B cell (primary cell): ENCODE measurements around the gene FURIN. TPM values are rescaled to one million over a fixed set of nuclear protein-coding genes. Genes with fewer than 3 reads are reported as not detected.
A peak's percentile ranks its signal among the peaks of the same experiment; 100 is the strongest.

ENCODE experiments used
- ATAC-seq: fragments of 200-7000 bp; cut with Tn5 transposase; one replicate; pipeline ENCODE4 v1.10.0; 2021; ENCODE audit warnings: low read depth, mild to moderate bottlenecking, moderate number of reproducible peaks, moderate library complexity
- CTCF ChIA-PET: fragments of 350-600 bp; sonication (Branson Sonifier 250); formaldehyde crosslinking; loops from one replicate; lab custom pipeline; 2021; ENCODE audit warnings: antibody characterized with exemption, inconsistent platforms; lab: Charles Lee
- POLR2A ChIA-PET: fragments of 350-600 bp; sonication (Branson Sonifier 250); formaldehyde crosslinking; loops from one replicate; lab custom pipeline; 2021; ENCODE audit warnings: antibody characterized with exemption; lab: Charles Lee
- DNase-seq: peaks from one replicate; pipeline ENCODE4 v3.0.0; 2013
- H2AFZ ChIP-seq: 2 replicates; pipeline ENCODE4 v1.6.1; 2012; ENCODE audit warnings: mild to moderate bottlenecking, low read depth, low read length; ENCODE audit not compliant: insufficient read depth, poor library complexity, severe bottlenecking
- H3K27ac ChIP-seq, 2 donors: 1 replicate in 1 of 2; 2 replicates in 1 of 2; pipeline ENCODE4 v1.5.1; 2012 to 2013; ENCODE audit warnings: low read length in 2 of 2, mild to moderate bottlenecking in 2 of 2, moderate library complexity in 1 of 2
- H3K27me3 ChIP-seq, 4 experiments: fragments of 200-600 bp in 1 of 4; sonication (generic) in 1 of 4; replicated peaks in 1 of 4; 1 replicate in 2 of 4; 2 replicates in 2 of 4; pipeline versions ENCODE4 v1.6.1 to v1.7.0; 2013 to 2016; ENCODE audit warnings: low read length in 3 of 4, mild to moderate bottlenecking in 2 of 4, mixed read lengths in 1 of 4, moderate library complexity in 1 of 4; ENCODE audit not compliant: insufficient read depth in 4 of 4, control insufficient read depth in 3 of 4; ENCODE audit errors: control extremely low read depth in 1 of 4
- H3K36me3 ChIP-seq, 2 experiments: replicated peaks in 1 of 2; 1 replicate in 1 of 2; 2 replicates in 1 of 2; pipeline versions ENCODE4 v1.6.1 to v1.7.1; 2013; ENCODE audit warnings: low read length in 1 of 2; ENCODE audit not compliant: insufficient read depth in 2 of 2, control insufficient read depth in 1 of 2; ENCODE audit errors: control extremely low read depth in 1 of 2, extremely low read depth in 1 of 2
- H3K4me1 ChIP-seq, 2 donors: fragments of 200-600 bp in 1 of 2; sonication (generic) in 1 of 2; 1 replicate in 1 of 2; 2 replicates in 1 of 2; pipeline versions ENCODE4 v1.5.1 to v1.6.1; 2013 to 2017; ENCODE audit warnings: low read length in 2 of 2; ENCODE audit not compliant: control insufficient read depth in 2 of 2, insufficient read depth in 2 of 2
- H3K4me2 ChIP-seq: replicated peaks from 2 replicates; pipeline ENCODE3; 2012; ENCODE audit warnings: mild to moderate bottlenecking, low read depth, low read length; ENCODE audit not compliant: poor library complexity, severe bottlenecking
- H3K4me3 ChIP-seq, 5 experiments: fragments of 200-600 bp in 1 of 5; sonication (generic) in 1 of 5; 1 replicate in 3 of 5; 2 replicates in 2 of 5; pipeline versions ENCODE4 v1.5.1 to v1.7.0; 2011 to 2016; ENCODE audit warnings: low read length in 4 of 5, mild to moderate bottlenecking in 4 of 5, low read depth in 2 of 5, control low read depth in 1 of 5, moderate library complexity in 1 of 5; ENCODE audit not compliant: insufficient read depth in 1 of 5; ENCODE audit errors: control extremely low read depth in 1 of 5, extremely low read depth in 1 of 5
- H3K79me2 ChIP-seq: fragments of 200-600 bp; sonication (generic); one replicate; pipeline ENCODE4 v1.6.0; 2016; ENCODE audit warnings: low read length; ENCODE audit not compliant: control insufficient read depth, insufficient read depth
- H3K9ac ChIP-seq: fragments of 200-600 bp; sonication (generic); 2 replicates; pipeline ENCODE4 v1.6.1; 2017; ENCODE audit warnings: mild to moderate bottlenecking, low read length, moderate library complexity
- H3K9me3 ChIP-seq, 3 donors: one replicate each; pipeline versions ENCODE4 v1.6.1 to v1.7.1; 2013; ENCODE audit warnings: low read length in 2 of 3; ENCODE audit not compliant: control insufficient read depth in 2 of 3, insufficient read depth in 1 of 3; ENCODE audit errors: control extremely low read depth in 1 of 3
- H4K20me1 ChIP-seq: 2 replicates; pipeline ENCODE4 v1.6.0; 2012; ENCODE audit warnings: mild to moderate bottlenecking, low read length; ENCODE audit not compliant: insufficient read depth, control insufficient read depth, poor library complexity, severe bottlenecking
- H3K27ac Mint-ChIP-seq: one replicate; pipeline ENCODE4 v1.8.0; 2021; ENCODE audit warnings: mixed read lengths
- H3K27me3 Mint-ChIP-seq: one replicate; pipeline ENCODE4 v1.8.0; 2021; ENCODE audit warnings: mixed read lengths
- H3K4me1 Mint-ChIP-seq: one replicate; pipeline ENCODE4 v1.8.0; 2021; ENCODE audit warnings: mixed read lengths
- H3K4me3 Mint-ChIP-seq: one replicate; pipeline ENCODE4 v1.8.0; 2021; ENCODE audit warnings: mixed read lengths
- H3K9me3 Mint-ChIP-seq: one replicate; pipeline ENCODE4 v1.8.0; 2022; ENCODE audit warnings: mixed read lengths; ENCODE audit not compliant: insufficient read depth
- EZH2 ChIP-seq: IDR thresholded peaks from 2 replicates; pipeline ENCODE4 v1.6.1; 2012; ENCODE audit warnings: borderline replicate concordance, low read depth, mild to moderate bottlenecking, moderate library complexity, low read length; ENCODE audit not compliant: insufficient read depth, poor library complexity, severe bottlenecking
- WGBS: methylation state at CpG from one replicate; pipeline ENCODE4 v1.1.5; 2013; ENCODE audit warnings: missing lambda C conversion rate; ENCODE audit not compliant: insufficient coverage; 5-methylcytosine and 5-hydroxymethylcytosine counted together
- intact Hi-C: fragments of 100-400 bp; cut with micrococcal nuclease; formaldehyde crosslinking; loops from one replicate; pipeline ENCODE4 v1.10.0; 2022
- polyA plus RNA-seq: library from polyadenylated mRNA; depleted of rRNA; stranded (reverse); fragments of >200 nt; gene quantifications from 2 replicates; pipeline ENCODE4 v1.2.3, GENCODE V29; 2012
- total RNA-seq, 2 donors: library from RNA; stranded (reverse); fragments of 120-200 nt in 1 of 2; gene quantifications; 1 replicate in 1 of 2; 2 replicates in 1 of 2; pipeline versions ENCODE4 v1.2.3 to v1.2.4, GENCODE V29; 2013 to 2022
- TF ChIP-seq, protein P1 (sequence below): fragments of 200-600 bp; IDR thresholded peaks from one replicate; pipeline ENCODE4 v1.8.0; 2022; ENCODE audit warnings: antibody characterized with exemption, mild to moderate bottlenecking

The FURIN gene
- total and polyA plus RNA-seq, 2 donors (not counting 1 experiment from before 2014, with no cell fraction given), result 31.6 to 66.7 TPM

DNA sequence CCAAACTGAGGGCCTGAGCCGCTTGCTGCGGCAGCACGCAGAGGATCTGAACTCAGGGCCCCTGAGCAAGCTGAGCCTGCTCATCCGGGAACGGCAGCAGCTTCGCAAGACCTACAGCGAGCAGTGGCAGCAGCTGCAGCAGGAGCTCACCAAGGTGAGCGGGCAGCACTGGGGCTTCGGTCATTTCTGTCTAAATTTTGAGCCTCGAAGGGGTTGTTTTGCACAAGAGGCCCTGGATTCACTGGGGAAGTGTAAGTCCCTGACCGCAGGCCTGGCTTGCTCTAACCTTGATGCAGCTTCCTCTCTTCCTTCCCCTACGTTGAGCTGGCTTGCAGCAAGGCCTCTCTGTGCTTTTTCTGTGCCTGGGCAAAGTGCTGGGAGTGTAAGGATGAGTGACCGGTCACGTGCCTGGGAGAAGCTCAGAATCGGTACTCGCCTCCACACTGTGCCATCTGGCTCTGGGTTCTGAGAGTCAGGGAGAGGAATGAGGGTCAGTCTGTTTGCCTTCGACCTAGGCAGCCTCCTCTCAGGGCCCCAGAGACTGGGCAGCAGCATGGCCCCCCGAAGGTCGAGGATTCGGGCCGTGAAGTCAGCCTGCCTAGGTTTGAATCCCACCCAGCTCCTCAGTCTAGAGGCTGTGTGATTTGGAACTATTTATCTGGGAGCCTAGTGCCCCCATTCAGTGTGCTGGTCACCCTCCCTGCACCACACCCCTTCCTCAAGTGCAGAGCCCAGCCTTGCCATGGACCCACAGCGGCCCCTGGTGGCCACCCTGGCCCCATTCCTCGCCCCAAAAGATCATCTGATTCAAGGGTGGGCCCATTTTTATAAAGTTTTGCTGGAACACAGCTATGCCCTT, 17.3 kb downstream of the FURIN start:
- TF ChIP-seq, protein P1, sequence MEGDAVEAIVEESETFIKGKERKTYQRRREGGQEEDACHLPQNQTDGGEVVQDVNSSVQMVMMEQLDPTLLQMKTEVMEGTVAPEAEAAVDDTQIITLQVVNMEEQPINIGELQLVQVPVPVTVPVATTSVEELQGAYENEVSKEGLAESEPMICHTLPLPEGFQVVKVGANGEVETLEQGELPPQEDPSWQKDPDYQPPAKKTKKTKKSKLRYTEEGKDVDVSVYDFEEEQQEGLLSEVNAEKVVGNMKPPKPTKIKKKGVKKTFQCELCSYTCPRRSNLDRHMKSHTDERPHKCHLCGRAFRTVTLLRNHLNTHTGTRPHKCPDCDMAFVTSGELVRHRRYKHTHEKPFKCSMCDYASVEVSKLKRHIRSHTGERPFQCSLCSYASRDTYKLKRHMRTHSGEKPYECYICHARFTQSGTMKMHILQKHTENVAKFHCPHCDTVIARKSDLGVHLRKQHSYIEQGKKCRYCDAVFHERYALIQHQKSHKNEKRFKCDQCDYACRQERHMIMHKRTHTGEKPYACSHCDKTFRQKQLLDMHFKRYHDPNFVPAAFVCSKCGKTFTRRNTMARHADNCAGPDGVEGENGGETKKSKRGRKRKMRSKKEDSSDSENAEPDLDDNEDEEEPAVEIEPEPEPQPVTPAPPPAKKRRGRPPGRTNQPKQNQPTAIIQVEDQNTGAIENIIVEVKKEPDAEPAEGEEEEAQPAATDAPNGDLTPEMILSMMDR, result peak; percentile 99
- TF ChIP-seq EZH2, result no peak
- Histone ChIP-seq H3K27me3 (no peaks in the 10 kb centered on the region), H3K9ac (peak overlapping the region; percentile 70), H3K36me3 (peaks cover 0 to 32% of the 10 kb centered on the region in 2 experiments), H2AFZ (peak overlapping the region; percentile 93), H4K20me1 (peaks cover 12% of the 10 kb centered on the region), H3K27ac (peak overlapping the region; percentile 1 to 75), H3K9me3 (no peaks in the 10 kb centered on the region), H3K79me2 (peaks cover 27% of the 10 kb centered on the region), H3K4me2 (peak overlapping the region; percentile 94), H3K4me1 (peaks cover 25 to 32% of the 10 kb centered on the region in 2 donors), H3K4me3 (peak overlapping the region; percentile 16 to 61 (median 51))
- WGBS, result 9% methylated on average over 20 of the region's 23 CpGs
- ATAC-seq (peak; percentile 67), DNase-seq (peak; percentile 87)
- Mint-ChIP-seq H3K9me3 (no peaks in the 10 kb centered on the region), H3K4me1 (peaks cover 22% of the 10 kb centered on the region), H3K4me3 (peak overlapping the region; percentile 80), H3K27me3 (no peaks in the 10 kb centered on the region), H3K27ac (peak overlapping the region; percentile 88)
- POLR2A ChIA-PET, result interaction anchor here (0.5 to 2.1 kb wide), 14 partner anchors 14 to 244 kb away, joined by 3 to 11 read pairs (median 5); partner anchors contain the start of genes BLM, HDDC3 and MAN2A2
- intact Hi-C loops, result loop anchor here (1.0 to 5.0 kb wide), 10 partner anchors 33 to 565 kb away; partner anchors contain the start of gene BLM
- CTCF ChIA-PET, result interaction anchor here (0.6 to 4.7 kb wide), 96 partner anchors 10 to 600 kb away, joined by 3 to 158 read pairs (median 5); partner anchors contain the start of genes BLM, FURIN, HDDC3 and MAN2A2
